ENCODE data around the gene FSTL4.
A peak's percentile ranks its signal among the peaks of the same experiment; 100 is the strongest.

The FSTL4 gene

DNA sequence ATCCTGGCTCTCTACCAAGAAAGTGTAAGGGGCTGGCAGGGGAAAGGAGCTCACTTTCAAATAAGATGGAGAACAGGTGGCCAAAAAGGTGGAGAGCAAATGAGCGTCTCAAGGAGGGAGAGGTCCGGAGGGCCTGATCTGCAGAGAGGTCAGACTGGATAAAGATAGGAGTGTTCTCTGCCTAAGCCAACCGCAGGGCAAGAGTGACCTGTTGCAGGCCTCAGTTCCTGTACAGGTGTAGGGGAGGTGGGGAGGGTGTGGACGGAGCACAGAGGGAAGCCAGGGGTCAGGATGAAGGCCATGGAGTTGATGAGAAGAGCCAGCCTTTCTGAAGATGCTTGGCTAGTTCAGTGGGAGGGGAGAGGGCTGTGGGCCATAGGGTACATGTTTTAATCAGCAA, 320.8 kb downstream of the FSTL4 start:
- no peak for DNase-seq (ENCODE audit: low read depth)

DNA sequence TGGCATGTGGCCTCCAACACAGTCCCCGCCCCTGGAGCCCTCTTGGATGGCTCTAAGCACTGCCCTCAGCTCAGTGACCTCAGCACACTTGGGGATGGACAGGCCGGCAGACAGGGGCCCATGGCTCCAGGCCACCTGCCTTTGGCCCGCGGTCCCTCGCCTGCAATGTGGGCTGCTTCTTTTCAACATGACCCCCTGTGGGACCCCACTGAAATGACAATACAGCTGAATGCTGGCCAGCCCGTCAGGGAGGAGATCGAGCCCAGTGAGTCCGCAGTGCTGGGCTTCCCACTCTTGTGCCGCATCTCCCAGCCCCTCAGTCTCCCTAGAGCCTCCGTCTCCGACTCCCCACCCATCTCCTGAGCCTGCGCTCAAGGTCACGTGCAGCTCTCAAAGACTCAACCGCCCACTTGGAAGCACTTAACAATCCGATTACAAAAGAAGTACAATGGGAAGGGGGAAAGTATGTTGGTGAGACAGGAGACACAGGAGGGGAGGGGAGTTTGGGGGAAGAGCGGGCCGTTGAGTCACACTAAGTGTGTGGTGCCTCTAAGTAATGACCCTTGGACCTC, 321.6 kb downstream of the FSTL4 start:
- DNase-seq (ENCODE audit: low read depth): no peak

DNA sequence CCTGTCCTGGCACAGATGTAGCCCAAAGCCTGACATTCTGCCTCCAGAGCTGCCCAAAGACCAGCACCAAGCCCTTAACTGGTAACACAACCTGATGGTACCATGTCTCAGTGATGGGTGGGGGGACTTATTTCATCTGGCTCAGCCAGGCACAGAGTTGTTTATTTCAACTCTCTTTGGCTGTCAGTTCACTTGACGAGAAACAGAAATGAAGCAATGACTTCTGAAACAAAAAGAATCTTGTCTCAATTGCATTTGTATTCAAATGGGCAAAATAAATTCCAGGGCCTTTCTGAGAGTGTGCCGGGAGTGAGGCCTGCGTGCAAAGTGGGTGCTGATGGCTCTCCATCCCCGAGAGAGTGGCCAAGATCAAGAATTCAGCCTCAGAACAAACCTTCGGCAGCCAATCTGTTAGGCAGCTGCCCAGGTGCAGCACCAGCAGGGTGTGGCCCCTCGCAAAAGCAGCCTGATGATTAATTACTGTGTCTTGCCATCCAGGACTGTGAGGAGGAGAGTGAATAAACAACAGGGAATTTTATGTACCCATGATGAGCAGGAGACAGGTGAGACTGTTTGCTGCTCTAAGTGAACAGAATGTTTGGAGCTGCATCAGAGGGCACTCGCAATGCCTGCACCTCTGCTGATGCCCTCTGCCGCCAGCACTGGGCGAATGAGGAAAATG, 322.5 kb downstream of the FSTL4 start:
- DNase-seq (ENCODE audit: low read depth): no peak

DNA sequence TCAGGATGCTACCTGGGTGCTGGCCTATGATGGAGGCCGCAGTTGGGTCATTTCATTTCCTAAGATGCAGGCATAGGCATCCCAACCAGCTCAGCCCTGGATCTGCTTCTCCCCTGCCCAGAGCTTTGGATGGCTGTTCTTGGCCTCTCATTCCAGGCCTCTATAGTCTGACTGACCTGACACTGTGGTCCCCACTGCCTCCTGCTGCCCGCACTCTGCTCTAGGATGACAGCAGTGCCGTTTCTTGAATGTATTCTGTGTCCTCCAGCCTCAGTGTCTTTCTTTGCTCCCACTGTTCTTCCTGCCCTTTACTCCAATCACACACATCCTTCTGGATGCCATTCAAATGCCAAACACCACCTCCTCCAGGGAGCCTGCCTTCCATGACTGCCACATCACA, 324.8 kb downstream of the FSTL4 start:
- DNase-seq (ENCODE audit: low read depth): peak; percentile 7

DNA sequence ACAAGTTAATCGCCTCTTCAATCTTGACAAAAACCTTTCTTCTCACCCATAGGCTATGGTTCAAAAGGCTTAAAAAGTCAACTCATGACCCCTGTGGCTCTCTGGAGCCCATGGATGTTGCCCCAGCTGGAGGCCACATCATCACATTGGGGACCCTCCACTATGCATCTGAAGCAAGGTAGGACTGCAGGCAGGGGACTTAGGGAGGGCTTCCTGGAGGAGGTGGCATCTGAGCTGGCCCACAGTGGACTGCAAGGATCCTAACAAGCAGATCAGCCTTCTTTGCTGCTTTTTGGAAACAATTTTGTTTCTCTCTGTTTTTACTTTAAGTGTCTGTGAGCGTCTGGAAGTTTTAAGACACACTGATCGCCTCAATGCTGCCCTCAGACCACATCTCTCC, 325.9 kb downstream of the FSTL4 start:
- DNase-seq (ENCODE audit: low read depth): no peak

DNA sequence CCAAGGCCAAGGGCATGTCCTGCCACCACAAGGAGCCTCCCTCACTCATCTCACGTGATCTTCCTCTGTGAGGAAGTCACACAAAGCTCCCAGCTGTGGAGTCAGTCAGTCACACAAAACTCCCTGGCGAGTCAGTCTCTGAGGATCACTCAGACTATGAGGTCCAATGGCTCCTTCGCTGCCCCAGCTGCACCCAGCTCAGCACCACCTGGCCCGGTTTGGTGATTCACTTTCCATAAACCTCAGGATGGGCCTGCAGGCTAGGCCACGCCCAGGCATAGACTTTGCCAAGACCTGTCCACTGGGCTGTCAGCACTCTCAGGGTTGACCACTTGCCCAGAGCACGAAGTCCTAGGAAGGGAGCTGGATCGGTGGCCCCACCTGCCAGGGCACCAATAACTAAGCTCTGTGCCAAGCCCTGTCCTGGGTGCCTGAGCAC, 326.7 kb downstream of the FSTL4 start:
- DNase-seq (ENCODE audit: low read depth): no peak

DNA sequence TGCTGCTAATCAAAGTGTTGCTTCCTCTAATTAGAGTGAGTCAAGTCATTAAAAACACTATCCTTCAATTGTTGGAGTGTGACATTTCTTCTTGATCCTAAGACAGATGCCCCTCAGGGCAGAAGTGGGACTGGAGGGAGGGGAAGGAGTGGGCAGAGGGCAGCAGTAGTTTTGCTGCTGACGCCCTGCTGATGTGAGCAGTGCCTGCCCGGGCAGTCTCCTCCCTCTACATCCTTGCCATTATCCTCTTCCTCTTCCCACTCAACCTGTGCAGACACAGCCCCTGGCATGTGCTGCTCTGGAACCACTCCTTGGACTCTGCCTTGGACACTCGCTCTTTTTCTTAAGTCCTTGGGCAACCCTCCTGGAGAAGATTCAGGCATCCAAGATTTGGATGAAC, 328.0 kb downstream of the FSTL4 start:
- no peak for DNase-seq (ENCODE audit: low read depth)

DNA sequence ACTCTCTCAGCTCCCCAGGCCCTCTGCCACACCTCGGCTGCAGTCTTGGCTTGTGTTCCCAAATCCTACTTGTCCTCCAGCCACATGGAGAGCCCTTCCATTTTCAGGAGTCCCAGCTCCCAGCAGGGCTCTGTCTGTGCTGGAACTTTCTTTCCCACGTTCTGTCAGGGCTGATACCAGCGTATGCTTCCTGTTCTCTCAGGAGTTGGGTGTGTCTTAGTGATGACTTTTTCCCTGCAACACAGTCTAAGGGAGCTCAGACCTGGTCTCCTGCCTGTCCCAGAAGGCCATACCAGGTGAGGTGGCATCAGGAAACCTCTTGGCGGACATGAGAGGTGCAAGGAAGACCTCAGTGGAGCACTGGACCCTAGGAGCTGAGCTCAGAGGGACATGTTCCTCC, 334.0 kb downstream of the FSTL4 start:
- DNase-seq (ENCODE audit: low read depth): no peak

DNA sequence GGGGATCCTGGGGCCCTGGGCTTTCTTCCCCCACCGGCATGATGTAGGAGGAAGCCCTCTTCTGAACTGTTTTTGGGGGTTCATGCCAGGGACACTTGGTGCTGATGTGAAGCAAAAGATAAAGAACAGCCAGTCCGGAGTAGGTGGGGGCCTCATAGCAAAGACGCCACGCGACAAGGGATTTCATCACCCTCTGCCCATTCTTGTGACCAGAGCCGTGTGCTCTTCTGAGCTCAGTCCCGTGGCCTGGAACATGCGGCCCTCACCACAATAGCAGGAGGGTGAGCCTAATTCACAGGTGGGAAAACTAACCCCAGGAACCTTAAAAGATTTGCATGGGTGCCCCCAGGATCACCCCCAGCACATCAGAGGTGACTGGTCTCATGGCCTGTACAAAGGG, 334.6 kb downstream of the FSTL4 start:
- DNase-seq (ENCODE audit: low read depth): no peak

DNA sequence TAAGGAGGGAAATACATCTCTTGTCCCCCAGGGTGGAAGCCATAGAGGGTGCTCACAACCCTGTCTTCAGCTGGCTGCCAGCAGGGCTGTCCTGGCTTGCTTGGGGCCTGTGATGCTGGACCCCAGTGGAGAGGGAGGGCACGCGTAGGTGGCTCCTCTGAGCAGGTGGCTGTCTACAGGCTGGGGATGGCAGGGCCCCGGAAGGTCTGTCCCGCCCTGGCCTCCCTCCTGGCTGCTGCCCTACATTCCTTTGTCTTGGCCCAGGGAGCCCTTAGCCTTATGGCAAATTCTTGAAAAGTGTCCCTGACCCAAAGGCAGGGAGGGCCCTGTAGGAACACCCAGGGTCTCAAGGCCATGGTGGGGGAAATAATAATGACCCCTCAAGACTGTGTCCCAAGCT, 336.2 kb downstream of the FSTL4 start:
- no peak for DNase-seq (ENCODE audit: low read depth)

DNA sequence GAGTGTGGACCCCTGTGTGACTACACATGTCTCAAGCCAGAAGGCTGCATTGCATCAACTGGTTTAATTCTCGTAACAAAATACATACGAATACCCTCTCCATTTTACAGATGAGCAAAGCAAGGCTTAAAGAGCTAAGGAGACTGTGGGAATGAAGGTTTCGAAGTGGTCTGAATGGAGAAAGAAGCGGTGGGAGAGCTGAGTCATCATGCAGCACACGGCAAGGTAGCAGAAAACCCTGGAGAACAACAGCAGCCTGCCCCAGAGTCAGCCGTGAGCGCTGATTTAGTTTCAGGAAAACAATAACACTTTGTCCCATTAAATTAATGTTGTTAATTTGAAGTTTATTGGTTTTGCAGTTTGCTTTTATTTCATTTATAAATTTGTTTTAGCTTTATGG, 336.7 kb downstream of the FSTL4 start:
- DNase-seq (ENCODE audit: low read depth): no peak

DNA sequence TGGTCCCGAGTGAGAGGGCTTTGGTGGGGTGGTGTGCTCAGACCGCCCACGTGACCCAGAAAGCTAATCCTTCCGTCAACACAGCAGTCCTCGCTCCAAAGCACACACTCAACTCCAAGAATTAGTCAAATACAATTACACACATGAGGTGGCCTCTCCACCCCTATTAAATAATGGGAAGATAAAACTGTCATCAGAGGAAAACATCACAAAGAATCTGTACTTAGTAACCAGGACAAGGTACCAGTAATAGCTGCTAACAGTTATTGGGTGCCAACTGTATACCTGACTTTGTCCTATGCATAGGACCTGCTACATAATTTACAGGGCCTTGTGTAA, 337.8 kb downstream of the FSTL4 start:
- DNase-seq (ENCODE audit: low read depth): no peak

DNA sequence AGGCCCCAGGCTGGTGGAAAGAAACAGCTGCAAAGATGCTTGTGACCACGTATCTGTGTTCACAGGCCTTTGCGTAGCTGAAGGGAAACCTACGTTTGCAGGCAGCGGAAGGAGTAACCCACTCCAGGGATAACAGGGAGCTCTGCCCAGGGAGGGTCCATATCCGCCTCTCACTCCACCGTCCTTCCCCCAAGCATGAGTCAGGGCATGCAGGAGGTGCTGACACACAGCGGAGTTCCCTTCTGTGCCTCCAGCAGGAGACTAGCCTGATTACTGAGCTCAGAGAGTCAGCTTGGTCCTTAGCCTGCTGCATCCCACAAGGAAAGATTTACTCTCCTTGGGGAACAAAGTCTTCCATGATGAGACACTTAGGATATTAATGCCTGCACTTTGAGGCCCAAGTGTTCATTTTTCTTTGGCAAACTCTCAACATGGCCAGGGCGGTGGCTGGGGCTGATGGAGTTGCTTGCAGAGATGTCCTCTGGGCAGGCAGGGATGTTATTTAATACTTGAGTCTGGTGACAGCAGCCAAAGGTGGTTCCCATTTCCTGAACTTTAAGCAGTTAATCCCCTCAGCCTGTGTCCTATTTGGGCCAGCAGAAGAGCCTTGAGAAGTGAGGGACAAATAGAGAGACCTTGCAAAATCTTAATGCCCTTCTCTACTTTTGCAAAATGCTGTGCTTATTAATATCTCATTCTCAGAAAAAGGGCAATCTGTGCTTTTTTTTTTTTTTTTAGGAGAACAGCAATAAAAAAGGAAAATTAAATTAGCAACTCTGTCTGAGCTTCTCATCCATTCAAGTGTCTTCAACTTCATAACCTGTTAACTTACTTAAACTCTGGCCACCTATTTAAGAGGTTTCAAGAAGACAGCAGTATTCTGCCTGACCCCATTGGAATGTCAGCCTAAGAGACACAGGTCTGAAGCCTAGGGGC, 338.4 kb downstream of the FSTL4 start:
- DNase-seq (ENCODE audit: low read depth): no peak

DNA sequence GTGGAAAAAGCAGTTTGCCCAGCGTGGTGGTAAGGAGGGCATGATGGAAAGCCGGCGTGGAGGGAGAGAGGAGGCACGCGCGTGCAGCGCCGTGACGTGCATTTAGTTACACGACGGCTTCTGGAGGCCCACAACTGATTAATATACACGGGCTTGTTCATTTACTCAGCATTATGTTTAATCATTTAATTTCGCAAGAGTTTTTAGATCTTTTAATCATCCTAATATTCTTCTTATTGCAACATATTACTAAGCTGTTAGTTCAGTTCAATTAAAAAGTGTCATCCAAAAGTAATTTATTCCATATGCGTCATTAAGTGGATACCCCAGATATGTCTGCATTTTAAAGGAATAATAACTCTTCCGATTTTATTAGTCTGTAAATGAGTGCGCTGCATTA, 340.0 kb downstream of the FSTL4 start:
- no peak for DNase-seq (ENCODE audit: low read depth)

DNA sequence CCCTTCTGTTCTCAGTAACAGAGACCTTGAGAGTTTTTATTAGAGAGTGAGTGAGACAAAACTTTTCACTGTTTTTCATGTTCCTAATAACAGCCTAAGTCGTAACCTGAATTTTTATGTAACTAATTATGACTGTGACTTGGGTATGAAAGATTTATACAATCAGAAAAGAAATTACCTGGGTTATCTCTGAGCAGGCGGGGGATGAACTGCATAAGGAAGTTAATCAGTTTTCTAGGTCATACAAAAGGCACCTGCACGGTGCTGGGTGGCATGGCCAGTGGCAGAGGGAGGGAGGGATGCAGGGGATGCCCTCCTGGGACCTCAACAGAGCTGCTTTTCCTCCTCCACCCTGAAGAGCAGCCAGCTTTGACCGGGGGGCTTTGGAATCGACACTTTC, 340.7 kb downstream of the FSTL4 start:
- no peak for DNase-seq (ENCODE audit: low read depth)

DNA sequence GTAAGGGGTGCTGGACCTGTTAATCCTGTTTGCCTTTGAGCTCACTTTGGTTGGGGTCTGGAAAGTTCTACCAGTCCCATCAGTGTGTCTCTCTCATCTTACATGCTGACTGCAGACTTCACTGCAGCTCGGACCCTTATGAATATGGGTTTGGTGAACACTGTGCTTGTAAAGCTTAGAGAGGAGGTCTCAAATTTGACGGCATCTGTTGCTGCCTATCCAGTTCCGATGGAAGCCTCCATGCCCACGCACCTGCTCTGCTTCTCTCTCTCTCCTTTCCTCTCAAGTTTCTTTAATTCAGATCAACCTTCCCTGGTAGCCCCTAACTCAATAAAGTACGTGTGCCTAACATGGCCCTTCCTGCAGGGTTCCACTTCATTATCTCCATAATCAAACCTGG, 342.6 kb downstream of the FSTL4 start:
- no peak for DNase-seq (ENCODE audit: low read depth)

DNA sequence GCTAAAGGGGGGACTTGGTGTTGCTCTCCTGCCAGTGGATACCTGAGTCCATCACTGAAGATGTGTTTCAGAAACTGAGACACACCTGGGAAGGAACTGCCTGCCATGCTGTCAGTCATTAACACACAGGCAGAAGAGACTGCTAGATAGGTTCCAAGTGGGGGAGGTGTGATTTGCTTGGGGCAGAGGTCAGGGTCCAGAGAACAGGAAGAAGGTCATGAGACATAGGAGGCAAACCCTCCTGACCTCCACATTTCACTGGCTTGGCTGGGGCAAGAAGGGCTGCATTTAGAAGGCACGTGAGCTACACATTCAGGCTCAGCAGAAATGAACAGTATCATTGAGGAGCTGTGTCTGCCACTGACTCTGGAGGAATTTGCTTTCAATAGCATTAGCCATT, 344.7 kb downstream of the FSTL4 start:
- DNase-seq (ENCODE audit: low read depth): no peak

DNA sequence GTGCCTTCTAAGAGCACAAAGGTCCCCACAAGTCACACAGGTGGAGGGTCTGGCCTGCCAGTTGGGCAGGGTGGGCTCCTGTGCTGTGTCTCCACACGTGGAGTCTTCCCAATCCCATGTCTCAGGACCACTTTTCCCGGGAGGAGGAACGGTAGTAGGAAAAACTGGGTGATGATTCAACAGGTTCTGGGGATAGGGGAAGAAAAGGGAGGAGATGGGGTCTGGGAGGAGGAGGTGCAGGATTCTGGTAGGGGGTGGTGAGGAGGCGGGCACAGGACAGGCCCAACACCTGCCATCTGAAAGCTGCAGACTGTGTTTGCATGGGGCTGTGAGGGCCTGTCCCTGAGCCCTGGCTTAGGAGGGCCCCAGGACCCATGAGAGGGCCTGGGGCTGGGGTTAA, 345.4 kb downstream of the FSTL4 start:
- DNase-seq (ENCODE audit: low read depth): no peak

DNA sequence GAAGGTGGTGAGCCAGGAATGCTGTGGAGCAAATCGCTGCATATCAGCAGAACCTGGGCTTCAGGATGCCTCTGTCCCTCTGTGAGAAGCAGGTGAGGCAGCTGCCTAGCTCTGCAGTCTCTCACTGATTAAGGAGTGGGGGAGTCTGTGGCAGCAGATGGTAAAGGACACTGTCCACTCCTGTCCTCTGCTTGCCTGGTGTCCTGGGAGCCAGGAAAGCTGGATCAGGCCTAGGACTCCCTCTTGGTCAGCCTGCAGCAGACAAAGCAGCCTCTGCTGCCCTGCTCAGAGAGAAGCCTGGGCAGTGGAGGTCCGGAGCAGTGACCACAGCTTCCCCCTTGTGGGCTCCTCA, 345.8 kb downstream of the FSTL4 start:
- DNase-seq (ENCODE audit: low read depth): no peak

DNA sequence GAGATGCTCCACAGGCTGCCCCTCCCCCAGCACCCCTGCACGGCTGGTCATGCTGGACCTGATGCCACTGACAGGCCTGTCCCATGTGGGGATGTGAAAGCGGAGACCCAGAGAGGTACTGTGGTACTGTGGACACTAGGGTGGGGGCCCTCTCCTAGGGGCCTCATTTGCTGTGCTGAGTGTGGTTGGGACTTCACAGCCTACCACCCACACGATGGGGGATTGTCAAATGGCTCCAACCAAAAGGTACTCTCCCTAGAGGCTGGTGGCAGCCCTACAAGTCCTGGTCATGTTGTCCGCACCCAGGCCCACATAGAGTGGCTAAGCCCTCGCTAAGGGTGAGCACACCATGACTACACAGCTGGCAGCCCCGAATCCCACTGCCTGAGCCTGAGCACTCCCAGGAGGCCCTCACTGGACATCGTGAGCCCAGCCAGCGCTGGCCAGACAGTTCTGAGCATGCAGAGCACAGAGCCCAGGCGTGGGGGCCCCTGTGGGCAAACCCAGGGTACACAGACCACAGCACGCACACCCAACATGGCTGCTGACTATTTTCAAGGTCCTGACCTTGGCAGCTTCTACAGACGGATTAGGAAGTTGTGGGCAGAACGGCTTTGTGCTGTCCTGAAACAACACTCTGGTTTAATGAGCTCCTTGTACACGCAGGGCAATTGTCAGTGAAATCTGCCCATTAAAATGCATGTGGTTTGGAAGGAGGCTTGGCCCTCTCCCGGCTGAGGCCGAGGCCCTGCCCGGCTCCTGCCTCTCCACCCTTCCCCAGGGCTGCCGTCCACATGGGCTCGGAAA, 346.4 kb downstream of the FSTL4 start:
- no peak for DNase-seq (ENCODE audit: low read depth)

DNA sequence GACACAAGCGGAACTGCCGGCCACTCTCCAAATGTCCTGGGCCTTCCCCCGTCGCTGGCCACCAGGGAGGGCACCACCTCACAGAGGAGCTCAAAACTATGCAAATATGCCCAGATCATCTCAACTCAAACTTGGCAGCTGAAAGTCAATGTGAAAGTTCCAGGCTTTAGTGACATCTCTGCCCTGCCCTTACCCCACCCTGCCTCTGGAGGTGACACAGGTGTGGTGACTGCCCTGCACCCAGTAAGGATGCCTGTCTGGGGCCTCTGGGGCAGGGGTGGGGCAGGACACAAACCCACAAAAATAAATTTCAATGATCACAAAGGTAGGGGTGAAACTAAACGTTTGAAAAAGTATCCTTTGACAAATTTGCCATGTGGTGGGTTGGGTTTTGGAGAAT, 347.1 kb downstream of the FSTL4 start:
- DNase-seq (ENCODE audit: low read depth): no peak

DNA sequence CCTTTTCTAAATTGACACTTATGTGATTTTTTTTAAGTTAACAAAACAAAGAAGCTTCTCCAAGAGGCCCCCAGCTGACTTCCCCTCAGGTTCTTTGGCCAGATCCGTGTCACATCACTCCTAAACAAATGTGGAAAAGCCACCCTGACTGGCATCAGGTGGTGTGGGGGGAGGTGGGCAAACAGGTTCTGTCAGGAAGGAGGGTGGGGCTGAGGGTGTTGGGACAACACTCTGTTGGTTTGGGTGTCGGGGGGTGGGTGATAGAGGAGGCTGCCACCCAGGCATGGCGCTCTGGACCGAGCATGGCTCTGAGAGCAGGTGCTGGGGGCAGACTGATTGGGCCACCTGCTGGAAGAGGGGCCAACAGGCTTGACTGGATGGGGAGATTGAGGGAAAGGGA, 349.7 kb downstream of the FSTL4 start:
- DNase-seq (ENCODE audit: low read depth): no peak

DNA sequence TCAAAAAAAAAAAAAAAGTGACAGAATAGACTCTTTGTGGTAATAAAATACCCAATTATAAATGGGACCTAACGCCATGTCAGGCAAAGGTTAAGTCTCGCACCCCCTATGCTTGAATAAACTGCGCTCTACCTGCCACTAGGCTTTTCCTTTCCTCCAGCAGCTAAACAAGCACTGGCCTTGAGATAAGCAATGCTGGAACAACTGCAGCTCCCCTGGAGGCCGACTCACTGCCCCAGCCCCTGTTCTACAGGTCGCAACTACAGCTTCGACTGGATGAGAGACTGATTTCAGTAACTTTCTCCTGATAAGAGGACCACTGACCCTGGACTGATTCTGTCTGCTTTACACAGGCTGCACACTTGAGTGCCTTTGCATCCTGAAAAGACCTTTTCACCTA, 350.3 kb downstream of the FSTL4 start:
- DNase-seq (ENCODE audit: low read depth): no peak

All from stimulated activated CD8-positive, alpha-beta memory T cell treated with anti-CD3 and anti-CD28 coated beads, Interleukin-4, amount 100 ng/mL, for 24 hours (primary cell).